Upper lobe of left lung (tissue), 6 donors: Measurements from ENCODE around the gene SLC6A17. TPM values are rescaled to one million over a fixed set of nuclear protein-coding genes. Genes with fewer than 3 reads are reported as not detected.

Experiments used
- ATAC-seq, 2 donors: fragments of 200-7000 bp; cut with Tn5 transposase; one replicate each; pipeline ENCODE4 v1.9.1; 2022; ENCODE audit warnings: mild to moderate bottlenecking in 2 of 2, moderate library complexity in 2 of 2; ENCODE audit not compliant: low FRiP score in 2 of 2
- DNase-seq, 2 donors: peaks; one replicate each; pipeline ENCODE4 v3.0.0-alpha.2; 2019 to 2020
- H3K27ac ChIP-seq, 4 donors: fragments of 200-600 bp; sonication (generic); one replicate each; pipeline ENCODE4 v1.5.1; 2016 to 2019
- H3K27me3 ChIP-seq, 4 donors: fragments of 200-600 bp; sonication (generic); one replicate each; pipeline ENCODE4 v1.5.1; 2017 to 2019
- H3K36me3 ChIP-seq, 4 donors: fragments of 200-600 bp; sonication (generic); one replicate each; pipeline ENCODE4 v1.5.1; 2016 to 2019
- H3K4me1 ChIP-seq, 4 donors: fragments of 200-600 bp; sonication (generic); one replicate each; pipeline ENCODE4 v1.5.1; 2018 to 2019
- H3K4me3 ChIP-seq, 4 donors: fragments of 200-600 bp; sonication (generic); one replicate each; pipeline ENCODE4 v1.5.1; 2017 to 2019; ENCODE audit warnings: mild to moderate bottlenecking in 2 of 4, moderate library complexity in 1 of 4
- H3K9me3 ChIP-seq, 4 donors: fragments of 200-600 bp; sonication (generic); one replicate each; pipeline ENCODE4 v1.5.1; 2018 to 2019
- EP300 ChIP-seq, 4 donors: sonication (generic); formaldehyde crosslinking; IDR thresholded peaks; one replicate each; pipeline ENCODE4 v1.5.1; 2017; ENCODE audit warnings: antibody characterized with exemption in 4 of 4, control low read depth in 2 of 4
- POLR2A ChIP-seq, 4 donors: fragments of 450-650 bp; IDR thresholded peaks; one replicate each; pipeline ENCODE4 v1.5.1; 2016 to 2017; ENCODE audit warnings: antibody characterized with exemption in 4 of 4, mild to moderate bottlenecking in 2 of 4
- POLR2AphosphoS5 ChIP-seq, 2 donors: sonication (generic); formaldehyde crosslinking; IDR thresholded peaks; one replicate each; pipeline ENCODE4 v1.5.1; 2017; ENCODE audit warnings: antibody characterized with exemption in 2 of 2
- WGBS, 2 donors: methylation state at CpG; one replicate each; pipeline ENCODE4 v1.1.5; 2017 to 2018; 5-methylcytosine and 5-hydroxymethylcytosine counted together
- total RNA-seq, 6 donors: library from RNA; depleted of rRNA in 4 of 6; stranded (reverse); fragments of >200 nt in 4 of 6; gene quantifications; one replicate each; pipeline versions ENCODE4 v1.1.0 to v1.2.1, GENCODE V29; 2016 to 2021
- TF ChIP-seq, protein P1 (sequence below), 6 experiments: fragments of 450-650 bp in 4 of 6; fragments of 200-600 bp in 2 of 6; sonication (generic) in 2 of 6; IDR thresholded peaks; one replicate each; pipeline ENCODE4 v1.5.1; 2016 to 2019; ENCODE audit warnings: antibody characterized with exemption in 6 of 6
- donor health status: DM: no; HTN: no; CAD: no; lungs with moderate emphysema.
- donor health status: DM: no; HTN: yes; CAD: no; lungs with severe emphysema.

SLC6A17 gene
- under 1 TPM in 1 of 6 donors, not detected in 5; 0.07 TPM for total RNA-seq

DNA sequence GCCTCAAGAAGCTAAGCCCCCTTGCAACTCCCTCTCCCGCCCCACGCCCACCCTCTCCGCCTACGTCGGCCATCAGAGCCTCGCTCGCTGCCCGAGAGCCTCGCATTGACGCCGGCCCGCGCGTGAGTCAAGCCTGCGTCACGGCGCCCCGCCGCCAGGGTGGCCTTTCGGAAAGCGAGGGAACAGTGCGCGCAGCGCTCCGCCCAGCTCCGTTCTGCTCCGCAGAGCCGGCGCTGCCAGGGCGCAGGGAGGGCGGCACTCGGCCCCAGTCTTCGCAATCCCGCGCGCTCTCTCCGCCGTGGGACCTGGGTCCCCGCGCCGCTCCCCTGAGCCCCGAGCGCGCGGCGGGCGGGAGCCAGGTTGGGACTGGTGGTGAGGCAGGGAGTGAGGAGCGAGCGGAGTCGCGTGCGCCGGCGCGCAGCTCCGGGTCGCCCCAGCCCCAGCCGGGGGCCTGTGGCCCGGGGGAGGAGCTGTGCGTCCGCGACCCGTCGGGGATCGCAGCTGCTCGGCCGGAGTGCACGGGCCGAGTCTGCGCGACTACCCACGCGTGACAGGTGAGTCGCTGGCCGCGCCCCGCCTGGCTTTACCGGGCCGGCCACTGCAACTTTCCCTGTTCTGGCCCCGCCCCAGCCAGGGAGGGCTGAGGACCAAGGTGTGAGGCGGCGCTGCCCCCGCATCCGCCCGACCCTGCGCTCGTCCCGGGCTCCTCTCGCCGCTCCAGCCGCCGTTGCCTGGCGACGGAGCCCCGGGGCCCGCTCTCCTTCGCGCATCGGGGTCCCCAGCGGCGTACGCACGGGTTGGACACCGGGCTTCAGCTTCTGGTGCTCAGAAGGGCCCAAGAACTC, at the start of gene SLC6A17:
TSS of gene SLC6A17 (plus strand) at position 165 of the 845 bp plus-strand sequence. CDS start 16,436 bp downstream, outside the sequence.
- TF ChIP-seq, protein P1, sequence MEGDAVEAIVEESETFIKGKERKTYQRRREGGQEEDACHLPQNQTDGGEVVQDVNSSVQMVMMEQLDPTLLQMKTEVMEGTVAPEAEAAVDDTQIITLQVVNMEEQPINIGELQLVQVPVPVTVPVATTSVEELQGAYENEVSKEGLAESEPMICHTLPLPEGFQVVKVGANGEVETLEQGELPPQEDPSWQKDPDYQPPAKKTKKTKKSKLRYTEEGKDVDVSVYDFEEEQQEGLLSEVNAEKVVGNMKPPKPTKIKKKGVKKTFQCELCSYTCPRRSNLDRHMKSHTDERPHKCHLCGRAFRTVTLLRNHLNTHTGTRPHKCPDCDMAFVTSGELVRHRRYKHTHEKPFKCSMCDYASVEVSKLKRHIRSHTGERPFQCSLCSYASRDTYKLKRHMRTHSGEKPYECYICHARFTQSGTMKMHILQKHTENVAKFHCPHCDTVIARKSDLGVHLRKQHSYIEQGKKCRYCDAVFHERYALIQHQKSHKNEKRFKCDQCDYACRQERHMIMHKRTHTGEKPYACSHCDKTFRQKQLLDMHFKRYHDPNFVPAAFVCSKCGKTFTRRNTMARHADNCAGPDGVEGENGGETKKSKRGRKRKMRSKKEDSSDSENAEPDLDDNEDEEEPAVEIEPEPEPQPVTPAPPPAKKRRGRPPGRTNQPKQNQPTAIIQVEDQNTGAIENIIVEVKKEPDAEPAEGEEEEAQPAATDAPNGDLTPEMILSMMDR (IDR thresholded peaks at IDR 0.05): peak in 1 of 6 experiments; percentile 10
- TF ChIP-seq POLR2A (IDR thresholded peaks at IDR 0.05): no peak
- no peaks in the 10 kb centered on the region for H3K36me3 ChIP-seq
- peaks cover 0 to 21% (median 15%) of the 10 kb centered on the region in 4 donors for H3K27me3 ChIP-seq
- no peak within 1 kb of the TSS for H3K27ac ChIP-seq
- H3K4me3 ChIP-seq: peak within 1 kb of the TSS in 2 of 4 donors; percentile 5 to 8
- H3K4me1 ChIP-seq: peaks cover 5 to 12% (median 10%) of the 10 kb centered on the region in 4 donors
- H3K9me3 ChIP-seq: no peaks in the 10 kb centered on the region
- WGBS, 2 donors: 0 to 2% methylated on average over 11 to 22 of the region's 104 CpGs
- DNase-seq (peak in 1 of 2 donors; percentile 85), ATAC-seq (peak in 1 of 2 donors; percentile 69)

DNA sequence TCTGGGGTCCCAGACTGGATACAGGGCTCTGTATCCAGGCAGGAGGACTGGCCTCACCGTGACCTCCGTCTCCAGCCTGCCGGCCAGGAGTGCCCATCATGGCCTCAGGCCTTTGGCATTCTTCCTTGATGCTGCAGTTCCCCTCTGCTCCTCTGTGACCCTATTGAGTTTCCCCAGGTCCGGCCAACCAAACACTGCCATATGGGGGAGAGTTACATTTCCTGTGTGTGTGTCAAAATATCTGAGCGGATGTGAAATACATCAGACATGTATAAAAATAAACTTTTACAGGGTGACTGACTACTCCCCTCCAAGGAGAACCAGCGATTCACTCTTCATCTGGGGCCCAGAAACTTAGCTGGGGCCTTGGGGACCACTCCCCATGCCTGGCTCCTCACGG, 48.2 kb upstream of the SLC6A17 start:
- Histone ChIP-seq H3K9me3 (no peaks in the 10 kb centered on the region), H3K4me1 (no peaks in the 10 kb centered on the region), H3K4me3 (no peak overlapping the region), H3K36me3 (no peaks in the 10 kb centered on the region), H3K27me3 (no peaks in the 10 kb centered on the region), H3K27ac (no peak overlapping the region)
- no peak for ATAC-seq
- TF ChIP-seq POLR2A (IDR thresholded peaks at IDR 0.05) (no peak), EP300 (IDR thresholded peaks at IDR 0.05) (no peak), POLR2AphosphoS5 (IDR thresholded peaks at IDR 0.05) (no peak)
- TF ChIP-seq, protein P1 (IDR thresholded peaks at IDR 0.05): no peak
- WGBS, 2 donors: 46 to 57% methylated on average over 6 to 7 of the region's 7 CpGs
- no peak for DNase-seq

DNA sequence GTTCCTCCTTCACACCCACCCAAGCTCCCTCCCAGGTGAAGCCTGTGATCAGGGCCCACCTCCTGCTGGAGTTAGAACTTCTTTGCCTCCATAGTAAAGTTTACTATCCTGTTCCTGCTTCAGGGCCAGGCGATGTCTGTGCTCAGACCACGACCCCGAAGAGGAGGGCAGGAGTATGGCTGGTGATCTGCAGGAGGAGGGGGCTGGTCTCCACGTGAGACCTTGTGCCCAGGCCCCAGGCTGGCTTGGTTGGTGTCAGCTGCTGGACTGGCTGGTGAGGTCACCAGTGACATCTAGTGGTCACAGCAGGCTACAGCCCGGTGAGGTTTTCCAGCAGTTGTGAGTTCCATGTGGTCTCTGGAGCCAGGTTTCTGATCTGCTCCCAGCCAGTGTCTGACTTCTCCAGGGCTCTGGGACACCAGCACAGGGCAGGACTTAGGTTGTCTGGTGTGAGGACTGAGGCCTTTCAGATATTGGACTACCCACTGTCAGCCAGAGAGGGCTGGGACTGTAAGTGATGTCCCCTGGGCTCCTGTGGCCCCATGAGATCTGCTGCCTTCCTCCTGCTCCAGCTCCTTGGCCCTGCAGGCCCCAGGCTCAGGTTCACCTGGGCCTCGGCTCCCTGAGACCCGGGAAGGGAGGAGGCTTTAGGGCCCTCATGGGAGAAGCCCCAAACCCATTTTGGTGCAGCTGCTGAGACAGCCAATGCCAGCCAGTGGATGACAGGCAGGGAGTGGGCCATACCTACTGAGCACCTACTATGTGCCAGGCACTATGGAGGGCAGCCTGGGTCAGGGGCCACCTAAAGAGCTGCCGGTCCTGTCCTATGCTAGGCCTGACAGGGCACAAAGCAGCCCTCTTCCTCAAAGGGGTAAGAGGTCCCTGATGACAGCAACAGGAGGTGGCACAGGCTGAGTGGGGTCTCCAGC, 44.0 kb upstream of the SLC6A17 start:
- peak in 1 of 2 donors; percentile 65 for DNase-seq

DNA sequence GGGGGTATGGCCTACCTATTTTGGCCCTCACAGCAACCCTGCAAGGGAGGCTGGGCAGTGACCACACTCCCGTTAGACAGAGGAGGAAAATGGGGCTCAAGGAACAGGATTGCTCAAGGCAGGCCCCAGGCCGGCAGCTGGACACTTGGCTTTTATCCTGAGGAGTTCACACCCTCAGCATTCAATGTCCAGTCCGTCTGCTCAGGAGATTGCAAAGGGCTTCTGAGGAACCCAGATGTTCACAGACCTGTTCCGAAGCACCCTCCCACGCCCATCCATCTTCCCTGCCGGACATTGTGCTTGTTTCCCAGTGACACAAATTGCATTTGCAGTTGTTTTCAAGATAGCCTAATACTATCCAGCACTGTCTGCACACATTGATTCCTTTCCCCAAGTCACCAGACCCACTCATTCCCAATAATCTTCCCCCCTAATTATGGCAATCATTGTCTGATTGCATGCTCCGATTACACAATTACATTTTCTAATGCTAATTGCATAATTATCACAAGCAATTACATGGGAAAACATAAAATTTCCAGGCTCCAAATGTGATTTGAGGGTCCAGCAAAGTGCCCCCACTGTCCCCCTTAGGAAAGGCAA, 42.3 kb upstream of the SLC6A17 start:
- H3K9me3 ChIP-seq: no peaks in the 10 kb centered on the region
- no peaks in the 10 kb centered on the region for H3K36me3 ChIP-seq
- no peaks in the 10 kb centered on the region for H3K4me1 ChIP-seq
- TF ChIP-seq, protein P1 (IDR thresholded peaks at IDR 0.05): no peak
- TF ChIP-seq EP300 (IDR thresholded peaks at IDR 0.05) (no peak), POLR2AphosphoS5 (IDR thresholded peaks at IDR 0.05) (no peak), POLR2A (IDR thresholded peaks at IDR 0.05) (no peak)
- no peak overlapping the region for H3K27ac ChIP-seq
- ATAC-seq (no peak), DNase-seq (no peak)
- H3K4me3 ChIP-seq: no peak overlapping the region
- 48 to 57% methylated on average over 5 to 7 of the region's 7 CpGs for WGBS, 2 donors
- no peaks in the 10 kb centered on the region for H3K27me3 ChIP-seq

More for the DNA sequence above, 44.0 kb upstream of the SLC6A17 start:
- Histone ChIP-seq H3K27me3 (no peaks in the 10 kb centered on the region), H3K4me1 (no peaks in the 10 kb centered on the region), H3K9me3 (no peaks in the 10 kb centered on the region), H3K4me3 (no peak overlapping the region), H3K36me3 (no peaks in the 10 kb centered on the region), H3K27ac (no peak overlapping the region)
- 20% methylated on average over 8 of the region's 8 CpGs; no CpG with 5 or more reads in 1 of the 2 donors for WGBS, 2 donors
- ATAC-seq: peak; percentile 66 to 88
- TF ChIP-seq, protein P1 (IDR thresholded peaks at IDR 0.05): peak; percentile 78 to 89 (median 84)
- TF ChIP-seq POLR2AphosphoS5 (IDR thresholded peaks at IDR 0.05): no peak
